ENCODE data around the gene PYCARD. TPM values are rescaled to one million over a fixed set of nuclear protein-coding genes. Genes with fewer than 3 reads are reported as not detected.

Gene PYCARD
- 58.8 and 61.8 TPM in 2 replicates for total RNA-seq

GRCh38 chr16:31202414-31203375 is at the start of gene PYCARD:
Gene PYCARD, minus strand, starts transcription at chr16:31202760. Its CDS starts 70 bp downstream, at chr16:31202690.

GRCh38 chr16:31216422-31217135 is 14.0 kb upstream of the PYCARD start, which contains the start of gene PYDC1:
Gene PYDC1, minus strand, starts transcription at chr16:31217135. Its CDS starts 107 bp downstream, at chr16:31217028.

GRCh38 chr16:31213877-31214707 is 11.5 kb upstream of the PYCARD start, which contains the start of gene TRIM72:
Gene TRIM72, plus strand, starts transcription at chr16:31214119. Its CDS starts 620 bp downstream, at chr16:31214739.

GRCh38 chr16:31179747-31180459 is 22.7 kb downstream of the PYCARD start, which contains the start of gene FUS:
Gene FUS, plus strand, starts transcription at chr16:31180139. Its CDS starts 76 bp downstream, at chr16:31180215.

Other genes starting within 250 kb of the PYCARD start
- gene SETD1A, start 245.0 kb downstream of the PYCARD start, total RNA-seq: 3.7 and 3.9 TPM in 2 replicates
- 20.4 and 20.7 TPM in 2 replicates for gene HSD3B7, start 217.6 kb downstream of the PYCARD start, total RNA-seq
- 0.50 and 1.2 TPM in 2 replicates for gene STX1B, start 192.1 kb downstream of the PYCARD start, total RNA-seq
- 17.5 and 19.3 TPM in 2 replicates for gene STX4, start 169.2 kb downstream of the PYCARD start, total RNA-seq
- 11.9 and 13.1 TPM in 2 replicates for gene ZNF668, start 128.5 kb downstream of the PYCARD start, total RNA-seq
- 12.4 and 12.9 TPM in 2 replicates for gene ZNF646, start 128.3 kb downstream of the PYCARD start, total RNA-seq
- 2.1 and 2.5 TPM in 2 replicates for gene PRSS53, start 113.8 kb downstream of the PYCARD start, total RNA-seq
- gene VKORC1, start 108.0 kb downstream of the PYCARD start, total RNA-seq: 171 and 200 TPM in 2 replicates
- gene BCKDK, start 94.4 kb downstream of the PYCARD start, total RNA-seq: 63.5 and 66.2 TPM in 2 replicates
- gene KAT8, start 85.1 kb downstream of the PYCARD start, total RNA-seq: 40.9 and 41.2 TPM in 2 replicates
- 0.30 and 1.0 TPM in 2 replicates for gene PRSS8, start 67.0 kb downstream of the PYCARD start, total RNA-seq
- gene PRSS36, start 52.7 kb downstream of the PYCARD start, total RNA-seq: under 0.01 and 0.30 TPM in 2 replicates
- 51.4 and 86.5 TPM in 2 replicates for gene FUS, start 22.6 kb downstream of the PYCARD start, total RNA-seq
- under 0.01 TPM in 1 of 2 replicates, not detected in the other for gene TRIM72, start 11.4 kb upstream of the PYCARD start, total RNA-seq
- gene PYDC1, start 14.4 kb upstream of the PYCARD start, total RNA-seq: not detected in 2 replicates
- not detected in 2 replicates for gene ITGAM, start 57.2 kb upstream of the PYCARD start, total RNA-seq
- gene ITGAX, start 152.4 kb upstream of the PYCARD start, total RNA-seq: under 0.01 TPM in 1 of 2 replicates, not detected in the other
- gene ITGAD, start 190.6 kb upstream of the PYCARD start, total RNA-seq: not detected in 2 replicates
- not detected in 2 replicates for gene COX6A2, start 225.6 kb upstream of the PYCARD start, total RNA-seq
- gene ZNF843, start 240.0 kb upstream of the PYCARD start, total RNA-seq: 0.50 and 0.74 TPM in 2 replicates